Muscle layer of colon (tissue), 2 donors: Measurements from ENCODE around the gene ILK.
A peak's percentile ranks its signal among the peaks of the same experiment; 100 is the strongest.

Experiments used
- H3K27ac ChIP-seq: one replicate; pipeline ENCODE4 v1.7.0; 2013; ENCODE audit warnings: low read depth, mild to moderate bottlenecking, low read length, moderate library complexity
- H3K27me3 ChIP-seq, 2 donors: one replicate each; pipeline ENCODE4 v1.7.0; 2013; ENCODE audit warnings: low read length in 2 of 2, mild to moderate bottlenecking in 2 of 2; ENCODE audit not compliant: insufficient read depth in 2 of 2, control insufficient read depth in 1 of 2
- H3K36me3 ChIP-seq: one replicate; pipeline ENCODE4 v1.7.0; 2013; ENCODE audit warnings: mild to moderate bottlenecking, low read length; ENCODE audit not compliant: insufficient read depth
- H3K4me1 ChIP-seq: one replicate; pipeline ENCODE4 v1.7.0; 2013; ENCODE audit warnings: mild to moderate bottlenecking, low read length; ENCODE audit not compliant: insufficient read depth
- H3K4me3 ChIP-seq, 2 donors: one replicate each; pipeline ENCODE4 v1.7.0; 2013; ENCODE audit warnings: low read length in 2 of 2, low read depth in 1 of 2, mild to moderate bottlenecking in 1 of 2, moderate library complexity in 1 of 2
- H3K9ac ChIP-seq: one replicate; pipeline ENCODE4 v1.7.0; 2013; ENCODE audit warnings: low read length
- H3K9me3 ChIP-seq: one replicate; pipeline ENCODE4 v1.7.0; 2013; ENCODE audit warnings: mild to moderate bottlenecking, low read length
- donor health status: abdominal sarcoma.
- donor health status: Adenocarcinoma of cecum.

The ILK gene

DNA sequence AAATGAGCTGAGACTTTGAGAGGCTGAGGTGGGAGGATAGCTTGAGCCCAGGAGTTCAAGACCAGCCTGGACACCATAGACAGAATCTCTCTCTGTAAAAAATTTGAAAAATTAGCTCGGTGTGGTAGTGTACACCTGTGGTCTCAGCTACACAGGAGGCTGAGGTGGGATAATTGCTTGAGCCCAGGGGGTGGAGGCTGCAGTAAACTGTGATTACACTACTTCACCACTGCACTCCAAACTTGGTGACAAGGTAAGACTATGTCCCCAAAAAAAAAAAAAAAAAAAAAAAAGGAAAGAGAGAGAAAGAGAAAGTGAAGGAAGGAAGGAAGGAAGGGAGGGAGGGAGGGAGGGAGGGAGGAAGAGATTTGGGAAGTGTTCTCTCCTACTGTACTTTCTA, 25.4 kb upstream of the ILK start:
- Histone ChIP-seq H3K4me1 (peaks cover 33% of the 10 kb centered on the region), H3K27ac (no peak overlapping the region), H3K27me3 (no peaks in the 10 kb centered on the region), H3K36me3 (no peaks in the 10 kb centered on the region), H3K4me3 (no peak overlapping the region), H3K9me3 (no peaks in the 10 kb centered on the region), H3K9ac (no peak overlapping the region)

DNA sequence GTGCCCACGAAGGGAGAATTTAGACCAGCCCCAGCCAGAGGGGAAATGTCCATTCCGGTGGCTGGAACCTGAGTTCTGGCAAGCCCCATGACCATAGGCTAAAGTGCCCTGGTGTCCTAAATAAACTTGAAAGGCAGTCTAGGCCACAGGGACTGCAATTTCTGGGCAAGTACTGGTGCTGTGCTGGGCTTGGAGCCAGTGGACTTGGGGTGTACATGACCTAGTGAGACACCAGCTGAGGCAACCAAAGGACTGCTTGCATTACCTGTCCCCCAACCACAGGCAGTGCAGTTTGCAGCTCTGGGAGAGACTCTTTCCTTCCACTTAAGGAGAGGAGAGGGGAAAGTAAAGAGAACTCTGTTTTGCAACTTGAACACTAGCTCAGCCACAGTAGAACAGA, 23.9 kb upstream of the ILK start:
- H3K27me3 ChIP-seq, result no peaks in the 10 kb centered on the region

GRCh38 chr11:6583584-6583983, 20.0 kb upstream of the ILK start:
- peaks cover 24% of the 10 kb centered on the region for H3K4me1 ChIP-seq
- no peaks in the 10 kb centered on the region for H3K36me3 ChIP-seq
- no peak overlapping the region for H3K27ac ChIP-seq
- no peaks in the 10 kb centered on the region for H3K9me3 ChIP-seq
- no peak overlapping the region for H3K9ac ChIP-seq
- no peaks in the 10 kb centered on the region for H3K27me3 ChIP-seq
- no peak overlapping the region for H3K4me3 ChIP-seq

More for the DNA sequence above, 23.9 kb upstream of the ILK start:
- Histone ChIP-seq H3K36me3 (no peaks in the 10 kb centered on the region), H3K27ac (no peak overlapping the region), H3K4me3 (no peak overlapping the region), H3K4me1 (peaks cover 33% of the 10 kb centered on the region), H3K9me3 (no peaks in the 10 kb centered on the region), H3K9ac (no peak overlapping the region)

DNA sequence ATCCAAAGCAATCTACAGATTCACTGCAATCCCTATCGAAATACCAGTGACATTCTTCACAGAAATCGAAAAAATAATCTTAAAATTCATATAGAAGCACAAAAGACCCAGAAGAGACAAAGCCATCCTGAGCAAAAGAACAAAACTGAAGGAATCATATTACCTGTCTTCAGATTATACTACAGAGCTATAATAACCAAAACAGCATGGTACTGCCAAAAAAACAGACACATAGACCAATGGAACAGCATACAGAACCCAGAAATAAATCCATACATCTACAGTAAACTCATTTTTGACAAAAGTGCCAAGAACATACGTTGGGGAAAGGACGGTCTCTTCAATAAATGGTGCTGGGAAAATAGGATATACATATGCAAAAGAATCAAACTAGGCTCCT, 19.0 kb upstream of the ILK start:
- Histone ChIP-seq H3K4me3 (no peak overlapping the region), H3K27me3 (no peaks in the 10 kb centered on the region), H3K27ac (no peak overlapping the region), H3K4me1 (peaks cover 24% of the 10 kb centered on the region), H3K9ac (no peak overlapping the region), H3K36me3 (no peaks in the 10 kb centered on the region), H3K9me3 (no peaks in the 10 kb centered on the region)

DNA sequence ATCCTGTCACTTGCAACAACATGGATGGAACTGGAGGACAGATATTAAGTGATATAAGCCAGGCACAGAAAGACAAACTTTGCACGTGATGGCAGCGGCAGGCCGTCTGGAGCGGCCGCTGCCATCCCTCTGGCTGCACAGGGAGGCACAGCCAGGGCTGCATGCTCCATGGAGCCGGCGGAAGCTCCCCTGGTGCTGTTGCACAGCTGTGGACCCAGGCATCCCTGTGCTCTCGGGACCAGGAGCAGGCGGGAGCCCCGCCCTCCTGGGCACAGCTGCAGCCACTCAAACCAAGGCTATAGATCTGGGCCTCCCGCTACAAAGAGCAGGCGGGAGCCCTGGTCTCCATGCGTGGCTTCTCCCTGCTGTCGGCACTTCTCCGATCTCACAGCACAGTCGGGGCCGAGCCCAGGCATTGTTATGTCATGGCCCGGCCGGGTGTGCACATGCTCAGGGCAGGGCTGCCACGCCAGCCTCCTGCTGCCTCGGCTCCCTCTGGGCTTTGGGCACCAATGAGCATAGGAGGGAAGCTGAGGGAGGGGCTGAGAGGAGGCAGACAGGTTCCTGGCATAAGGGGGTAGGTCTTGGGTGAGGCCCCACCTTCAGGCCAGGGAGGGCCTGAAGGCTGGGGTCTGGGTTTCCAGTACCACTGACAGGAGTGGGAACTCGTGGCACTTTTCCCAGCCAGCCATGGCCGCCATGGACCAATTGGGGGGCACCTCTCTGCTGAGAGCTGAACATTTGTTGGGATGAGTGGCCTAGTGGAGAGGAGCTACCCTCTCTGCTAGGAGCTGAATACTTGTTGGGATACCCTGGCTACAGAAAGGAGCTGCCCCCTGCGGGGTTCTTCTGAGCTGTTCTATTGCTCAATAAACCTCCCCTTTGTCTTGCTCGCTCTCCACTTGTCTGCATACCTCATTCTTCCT, 16.9 kb upstream of the ILK start:
- Histone ChIP-seq H3K27me3 (no peaks in the 10 kb centered on the region), H3K9me3 (no peaks in the 10 kb centered on the region), H3K27ac (peak overlapping the region; percentile 74), H3K4me3 (peak overlapping the region in 1 of 2 donors; percentile 48), H3K9ac (no peak overlapping the region), H3K36me3 (peaks cover under 1% of the 10 kb centered on the region), H3K4me1 (peaks cover 24% of the 10 kb centered on the region)

DNA sequence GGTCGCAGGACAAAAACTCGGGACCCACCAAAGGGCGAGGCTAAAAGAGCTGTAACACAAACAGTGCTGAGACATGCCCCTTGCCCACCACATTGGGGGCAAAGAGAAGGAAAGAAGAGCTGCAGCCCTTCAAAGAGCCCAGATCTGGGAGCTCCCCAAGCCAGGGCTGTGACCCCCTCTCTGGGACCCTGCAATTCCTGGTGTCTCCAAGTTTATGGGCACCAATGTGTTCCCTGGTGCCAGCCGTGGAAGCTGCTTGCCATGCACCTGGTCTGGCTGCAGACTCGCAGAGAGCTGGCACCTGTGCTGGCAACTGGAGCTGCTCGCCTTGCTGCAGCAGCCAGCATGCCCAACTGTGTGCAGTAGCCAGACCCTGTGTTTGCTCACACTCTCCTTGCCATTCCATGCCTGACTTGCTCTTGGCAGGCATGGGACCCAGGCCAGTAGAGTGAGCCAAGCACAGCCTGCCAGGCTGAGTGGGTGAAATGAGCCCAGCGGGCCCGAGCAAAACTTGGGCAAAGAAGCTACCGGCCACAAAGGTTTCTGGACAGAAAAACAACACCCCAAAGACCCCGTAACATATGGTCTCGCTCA, 16.1 kb upstream of the ILK start:
- Histone ChIP-seq H3K27me3 (no peaks in the 10 kb centered on the region), H3K4me1 (peaks cover 26% of the 10 kb centered on the region), H3K4me3 (no peak overlapping the region), H3K9me3 (no peaks in the 10 kb centered on the region), H3K27ac (peak overlapping the region; percentile 74), H3K9ac (peak overlapping the region; percentile 13), H3K36me3 (peaks cover 5% of the 10 kb centered on the region)

DNA sequence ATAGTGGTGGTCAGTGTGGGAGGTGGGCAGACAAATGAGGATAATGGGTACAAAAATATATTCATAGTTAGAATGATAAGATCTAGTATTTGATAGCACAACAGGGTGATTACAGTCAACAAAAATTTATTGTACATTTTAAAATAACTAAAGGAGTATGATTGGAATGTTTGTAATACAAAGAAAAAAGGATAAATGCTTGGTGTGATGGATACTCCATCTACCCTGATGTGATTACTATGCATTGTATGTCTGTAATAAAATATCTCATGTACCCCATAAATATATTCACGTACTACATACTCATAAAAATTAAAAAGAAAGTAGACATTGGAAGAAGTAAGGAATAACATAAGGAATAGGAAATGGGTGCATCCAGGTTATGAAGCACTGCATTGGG, 15.6 kb upstream of the ILK start:
- Histone ChIP-seq H3K9ac (peak overlapping the region; percentile 13), H3K4me3 (no peak overlapping the region), H3K9me3 (no peaks in the 10 kb centered on the region), H3K4me1 (peaks cover 32% of the 10 kb centered on the region), H3K36me3 (peaks cover 11% of the 10 kb centered on the region), H3K27ac (peak overlapping the region; percentile 74), H3K27me3 (no peaks in the 10 kb centered on the region)

DNA sequence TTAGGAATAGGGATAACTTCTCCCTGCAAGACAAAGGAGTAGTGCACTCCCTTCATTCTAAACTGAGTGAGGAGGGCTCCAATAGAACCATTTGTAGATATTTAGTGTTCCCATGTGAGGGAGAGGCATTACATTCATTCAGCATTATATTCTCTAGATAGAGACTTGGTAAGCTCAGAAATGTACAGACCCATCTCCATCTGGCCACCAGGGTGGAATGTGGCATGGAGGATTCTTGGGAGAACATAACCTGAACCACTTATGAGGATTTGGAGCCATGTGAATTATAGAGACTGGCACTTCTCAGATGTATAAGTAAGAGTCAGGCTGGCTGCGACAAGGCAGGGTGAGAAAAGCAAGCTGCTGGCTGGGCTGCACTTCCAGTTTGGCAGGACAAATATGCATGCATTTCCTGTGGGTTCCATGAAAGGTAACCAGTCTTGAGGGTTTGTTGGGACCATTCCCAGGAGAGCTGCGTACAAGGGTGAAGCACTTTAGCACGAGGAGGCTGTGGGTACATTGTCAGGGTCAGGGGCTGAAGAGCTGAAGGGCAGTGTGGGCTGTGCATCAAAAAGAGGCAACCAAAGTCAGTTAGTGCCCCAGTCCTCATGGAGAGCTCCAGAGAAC, 9.3 kb upstream of the ILK start:
- no peaks in the 10 kb centered on the region for H3K27me3 ChIP-seq
- H3K9ac ChIP-seq, result no peak overlapping the region
- H3K36me3 ChIP-seq, result peaks cover 35% of the 10 kb centered on the region
- H3K4me3 ChIP-seq, result no peak overlapping the region
- H3K27ac ChIP-seq, result peak overlapping the region; percentile 56
- no peaks in the 10 kb centered on the region for H3K9me3 ChIP-seq
- H3K4me1 ChIP-seq, result peaks cover 65% of the 10 kb centered on the region

GRCh38 chr11:6596239-6596877, 7.2 kb upstream of the ILK start:
- Histone ChIP-seq H3K27me3 (no peaks in the 10 kb centered on the region), H3K9ac (peak overlapping the region; percentile 12), H3K4me1 (peaks cover 83% of the 10 kb centered on the region), H3K9me3 (no peaks in the 10 kb centered on the region), H3K36me3 (peaks cover 56% of the 10 kb centered on the region), H3K4me3 (no peak overlapping the region), H3K27ac (peak overlapping the region; percentile 80)

DNA sequence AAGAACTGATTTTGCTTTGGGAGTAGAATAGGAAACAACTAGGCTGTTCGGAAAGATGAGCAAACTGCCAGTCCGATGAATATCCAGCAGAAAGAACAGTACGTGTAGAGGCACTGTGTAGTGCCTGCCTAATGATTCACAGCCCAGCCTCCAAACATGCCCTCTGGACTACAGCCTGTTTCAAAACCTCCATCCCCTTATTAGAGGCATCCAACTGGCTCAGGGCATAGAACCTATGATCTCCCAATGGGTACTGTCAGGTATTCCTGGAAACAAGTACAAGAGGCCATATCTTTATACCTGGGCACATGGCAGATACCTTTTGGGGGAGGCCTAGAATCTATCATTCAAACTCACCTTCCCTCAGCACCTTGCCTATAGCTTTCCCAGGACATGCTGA, 5.0 kb upstream of the ILK start:
- H3K9me3 ChIP-seq, result no peaks in the 10 kb centered on the region
- H3K27me3 ChIP-seq, result no peaks in the 10 kb centered on the region
- peaks cover 86% of the 10 kb centered on the region for H3K4me1 ChIP-seq
- peaks cover 51% of the 10 kb centered on the region for H3K36me3 ChIP-seq
- H3K4me3 ChIP-seq, result no peak overlapping the region
- no peak overlapping the region for H3K9ac ChIP-seq
- peak overlapping the region; percentile 31 for H3K27ac ChIP-seq

DNA sequence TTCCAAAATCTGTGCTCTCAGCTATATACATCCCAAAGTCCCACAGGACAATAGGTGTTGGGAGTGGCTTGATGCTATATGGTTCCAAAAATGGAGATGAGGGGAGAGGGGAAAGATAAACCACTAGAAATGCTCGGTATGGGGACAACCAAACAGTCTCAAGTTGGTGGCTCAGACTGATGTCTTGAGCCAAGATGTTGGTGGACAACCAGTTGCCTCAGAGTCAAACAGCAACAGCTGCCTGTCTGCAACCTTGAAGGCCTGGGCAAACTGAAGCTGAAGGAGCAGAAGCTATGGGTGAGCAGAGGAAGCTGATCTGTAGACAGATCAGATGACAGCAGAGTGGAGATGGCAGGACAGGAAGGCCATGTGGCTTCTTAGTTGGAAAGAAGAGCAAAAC, 4.1 kb upstream of the ILK start:
- no peak overlapping the region for H3K9ac ChIP-seq
- H3K36me3 ChIP-seq, result peaks cover 43% of the 10 kb centered on the region
- peaks cover 79% of the 10 kb centered on the region for H3K4me1 ChIP-seq
- H3K27ac ChIP-seq, result peak overlapping the region; percentile 31
- H3K9me3 ChIP-seq, result no peaks in the 10 kb centered on the region
- no peaks in the 10 kb centered on the region for H3K27me3 ChIP-seq
- H3K4me3 ChIP-seq, result no peak overlapping the region
